ENCODE data around the gene SMIM31.

The SMIM31 gene

GRCh38 chr4:164753873-164754488 lies at the start of gene SMIM31:
SMIM31 (plus strand) TSS chr4:164754131; CDS start chr4:164770444, 16,313 bp downstream.
- DNase-seq (ENCODE audit: low read depth) = no peak

GRCh38 chr4:164706675-164707074 lies 47.3 kb upstream of the SMIM31 start:
- no peak for DNase-seq (ENCODE audit: low read depth)

- DNase-seq (ENCODE audit: low read depth) = peak; percentile 21
These were observed 37.0 kb upstream of the SMIM31 start for GRCh38 chr4:164716901-164717300.

GRCh38 chr4:164718827-164719226 lies 35.1 kb upstream of the SMIM31 start:
- DNase-seq (ENCODE audit: low read depth) = no peak

GRCh38 chr4:164725066-164725465 lies 28.9 kb upstream of the SMIM31 start:
- no peak for DNase-seq (ENCODE audit: low read depth)

GRCh38 chr4:164730705-164731393 lies 23.1 kb upstream of the SMIM31 start:
- no peak for DNase-seq (ENCODE audit: low read depth)

GRCh38 chr4:164731827-164732474 lies 22.0 kb upstream of the SMIM31 start:
- peak; percentile 39 for DNase-seq (ENCODE audit: low read depth)

GRCh38 chr4:164734484-164734883 lies 19.4 kb upstream of the SMIM31 start:
- no peak for DNase-seq (ENCODE audit: low read depth)

GRCh38 chr4:164748375-164748774 lies 5.6 kb upstream of the SMIM31 start:
- DNase-seq (ENCODE audit: low read depth) = peak; percentile 17

GRCh38 chr4:164755432-164755831 lies 1.5 kb downstream of the SMIM31 start:
- DNase-seq (ENCODE audit: low read depth) = no peak

GRCh38 chr4:164756686-164757085 lies 2.8 kb downstream of the SMIM31 start:
- DNase-seq (ENCODE audit: low read depth) = no peak

GRCh38 chr4:164761241-164761640 lies 7.3 kb downstream of the SMIM31 start:
- DNase-seq (ENCODE audit: low read depth) = no peak

- no peak for DNase-seq (ENCODE audit: low read depth)
These were observed 7.9 kb downstream of the SMIM31 start for GRCh38 chr4:164761746-164762275.

GRCh38 chr4:164765096-164765495 lies 11.2 kb downstream of the SMIM31 start:
- DNase-seq (ENCODE audit: low read depth) = no peak

GRCh38 chr4:164765833-164766232 lies 11.9 kb downstream of the SMIM31 start:
- no peak for DNase-seq (ENCODE audit: low read depth)

GRCh38 chr4:164768516-164768915 lies 14.6 kb downstream of the SMIM31 start:
- DNase-seq (ENCODE audit: low read depth) = no peak

- no peak for DNase-seq (ENCODE audit: low read depth)
These were observed 16.2 kb downstream of the SMIM31 start for GRCh38 chr4:164770010-164770724.

GRCh38 chr4:164771088-164771487 lies 17.2 kb downstream of the SMIM31 start:
- DNase-seq (ENCODE audit: low read depth) = no peak

- no peak for DNase-seq (ENCODE audit: low read depth)
These were observed 18.1 kb downstream of the SMIM31 start for GRCh38 chr4:164772076-164772475.

GRCh38 chr4:164779080-164779479 lies 25.1 kb downstream of the SMIM31 start:
- no peak for DNase-seq (ENCODE audit: low read depth)

GRCh38 chr4:164779811-164780216 lies 25.9 kb downstream of the SMIM31 start:
- DNase-seq (ENCODE audit: low read depth) = peak; percentile 50

- no peak for DNase-seq (ENCODE audit: low read depth)
These were observed 26.9 kb downstream of the SMIM31 start for GRCh38 chr4:164780839-164781238.

Measured in amniotic epithelial cell (primary cell).